GM10847 (cell line): ENCODE results near the gene LDLRAD3.

ENCODE experiments used
- POLR2A ChIP-seq: IDR thresholded peaks from 2 replicates; pipeline ENCODE4 v1.6.1; 2011; ENCODE audit not compliant: insufficient read length; ENCODE audit errors: extremely low read depth

Gene LDLRAD3

GRCh38 chr11:36116161-36116560, 172.3 kb downstream of the LDLRAD3 start:
- no peak for TF ChIP-seq POLR2A

- TF ChIP-seq POLR2A: no peak
Measured at GRCh38 chr11:36118084-36118483, 174.2 kb downstream of the LDLRAD3 start.

- TF ChIP-seq POLR2A: no peak
Measured at GRCh38 chr11:36119300-36119699, 175.4 kb downstream of the LDLRAD3 start.

GRCh38 chr11:36121054-36121453, 177.2 kb downstream of the LDLRAD3 start:
- no peak for TF ChIP-seq POLR2A

GRCh38 chr11:36122671-36123070, 178.8 kb downstream of the LDLRAD3 start:
- TF ChIP-seq POLR2A: no peak

GRCh38 chr11:36123336-36124101, 179.7 kb downstream of the LDLRAD3 start:
- no peak for TF ChIP-seq POLR2A

GRCh38 chr11:36126678-36127077, 182.8 kb downstream of the LDLRAD3 start:
- TF ChIP-seq POLR2A: no peak

GRCh38 chr11:36127550-36127949, 183.7 kb downstream of the LDLRAD3 start:
- TF ChIP-seq POLR2A: no peak

- no peak for TF ChIP-seq POLR2A
Measured at GRCh38 chr11:36129955-36130354, 186.1 kb downstream of the LDLRAD3 start.

GRCh38 chr11:36130401-36130800, 186.5 kb downstream of the LDLRAD3 start:
- no peak for TF ChIP-seq POLR2A

- no peak for TF ChIP-seq POLR2A
Measured at GRCh38 chr11:36131721-36132397, 188.0 kb downstream of the LDLRAD3 start.

GRCh38 chr11:36132940-36133339, 189.1 kb downstream of the LDLRAD3 start:
- no peak for TF ChIP-seq POLR2A

GRCh38 chr11:36135076-36135475, 191.2 kb downstream of the LDLRAD3 start:
- TF ChIP-seq POLR2A: no peak

- no peak for TF ChIP-seq POLR2A
Measured at GRCh38 chr11:36139767-36140166, 195.9 kb downstream of the LDLRAD3 start.

GRCh38 chr11:36141196-36141953, 197.5 kb downstream of the LDLRAD3 start:
- no peak for TF ChIP-seq POLR2A

- no peak for TF ChIP-seq POLR2A
Measured at GRCh38 chr11:36141956-36142355, 198.1 kb downstream of the LDLRAD3 start.
